ENCODE data around the gene ETV1.

The ETV1 gene

GRCh38 chr7:13912715-13913278 is 76.7 kb downstream of the ETV1 start:
- H3K9me3 ChIP-seq = no peaks in the 10 kb centered on the region
- H3K4me1 ChIP-seq (ENCODE audit: control insufficient read depth in 1 of 2, insufficient read depth in 1 of 2, low read depth in 1 of 2, low read length in 1 of 2) = peaks cover 5 to 16% of the 10 kb centered on the region in 2 experiments
- H3K27me3 ChIP-seq = peaks cover 19% of the 10 kb centered on the region
- no peak overlapping the region for H3K4me3 ChIP-seq (ENCODE audit: low read depth in 1 of 2, low read length in 1 of 2)
- TF ChIP-seq CTCF (IDR thresholded peaks at IDR 0.05) = no peak
- no peak overlapping the region for H3K27ac ChIP-seq
- H3K36me3 ChIP-seq = no peaks in the 10 kb centered on the region

- Histone ChIP-seq H3K27me3 (peaks cover 19% of the 10 kb centered on the region), H3K36me3 (no peaks in the 10 kb centered on the region), H3K4me1 (ENCODE audit: control insufficient read depth in 1 of 2, insufficient read depth in 1 of 2, low read depth in 1 of 2, low read length in 1 of 2) (peaks cover 5 to 16% of the 10 kb centered on the region in 2 experiments), H3K4me3 (ENCODE audit: low read depth in 1 of 2, low read length in 1 of 2) (no peak overlapping the region), H3K9me3 (no peaks in the 10 kb centered on the region), H3K27ac (no peak overlapping the region)
- no peak for TF ChIP-seq CTCF (IDR thresholded peaks at IDR 0.05)
These were observed 77.6 kb downstream of the ETV1 start for GRCh38 chr7:13911909-13912308.

- peaks cover 5 to 16% of the 10 kb centered on the region in 2 experiments for H3K4me1 ChIP-seq (ENCODE audit: control insufficient read depth in 1 of 2, insufficient read depth in 1 of 2, low read depth in 1 of 2, low read length in 1 of 2)
- no peak overlapping the region for H3K27ac ChIP-seq
- no peaks in the 10 kb centered on the region for H3K36me3 ChIP-seq
- peaks cover 19% of the 10 kb centered on the region for H3K27me3 ChIP-seq
- TF ChIP-seq CTCF (IDR thresholded peaks at IDR 0.05) = no peak
- no peak overlapping the region for H3K4me3 ChIP-seq (ENCODE audit: low read depth in 1 of 2, low read length in 1 of 2)
- H3K9me3 ChIP-seq = no peaks in the 10 kb centered on the region
These were observed 78.5 kb downstream of the ETV1 start for GRCh38 chr7:13910805-13911551.

GRCh38 chr7:13908667-13909397 is 80.6 kb downstream of the ETV1 start:
- Histone ChIP-seq H3K27me3 (peaks cover 19% of the 10 kb centered on the region), H3K4me3 (ENCODE audit: low read depth in 1 of 2, low read length in 1 of 2) (no peak overlapping the region), H3K9me3 (no peaks in the 10 kb centered on the region), H3K36me3 (no peaks in the 10 kb centered on the region), H3K27ac (no peak overlapping the region), H3K4me1 (ENCODE audit: control insufficient read depth in 1 of 2, insufficient read depth in 1 of 2, low read depth in 1 of 2, low read length in 1 of 2) (peaks cover 9 to 24% of the 10 kb centered on the region in 2 experiments)
- TF ChIP-seq CTCF (IDR thresholded peaks at IDR 0.05) = no peak

- peaks cover 11 to 31% of the 10 kb centered on the region in 2 experiments for H3K4me1 ChIP-seq (ENCODE audit: control insufficient read depth in 1 of 2, insufficient read depth in 1 of 2, low read depth in 1 of 2, low read length in 1 of 2)
- H3K27ac ChIP-seq = no peak overlapping the region
- no peak for TF ChIP-seq CTCF (IDR thresholded peaks at IDR 0.05)
- peaks cover 19% of the 10 kb centered on the region for H3K27me3 ChIP-seq
- H3K4me3 ChIP-seq (ENCODE audit: low read depth in 1 of 2, low read length in 1 of 2) = no peak overlapping the region
- H3K36me3 ChIP-seq = no peaks in the 10 kb centered on the region
- H3K9me3 ChIP-seq = no peaks in the 10 kb centered on the region
These were observed 81.6 kb downstream of the ETV1 start for GRCh38 chr7:13907831-13908230.
